ENCODE measurements around the gene CRISPLD2. TPM values are rescaled to one million over a fixed set of nuclear protein-coding genes. Genes with fewer than 3 reads are reported as not detected.

The CRISPLD2 gene
- total and polyA plus RNA-seq, 10 of the 15 experiments (the other 5 are each of a cell fraction or from before 2014, with no cell fraction given): 0.03 to 0.30 (median 0.08) TPM; not detected in 5

- H4K20me1 ChIP-seq (ENCODE audit: control insufficient read depth, insufficient read depth): no peaks in the 10 kb centered on the region
- H2AFZ ChIP-seq (ENCODE audit: control insufficient read depth, low read depth, low read length): no peak overlapping the region
- no peaks in the 10 kb centered on the region for H3K36me3 ChIP-seq (ENCODE audit: control insufficient read depth in 2 of 2, insufficient read depth in 2 of 2, low read length in 1 of 2)
- H3K79me2 ChIP-seq (ENCODE audit: control insufficient read depth, insufficient read depth, low read length): no peaks in the 10 kb centered on the region
- TF ChIP-seq SREBF2 (IDR thresholded peaks at IDR 0.05; ENCODE audit: low read length) (no peak), RAD51 (IDR thresholded peaks at IDR 0.05) (no peak), ZBED1 (IDR thresholded peaks at IDR 0.05; ENCODE audit: borderline replicate concordance) (no peak), EED (IDR thresholded peaks at IDR 0.05; ENCODE audit: low read depth) (no peak), ZBTB40 (IDR thresholded peaks at IDR 0.05; ENCODE audit: borderline replicate concordance) (no peak), SKIL (IDR thresholded peaks at IDR 0.05; ENCODE audit: low read depth, poor library complexity, severe bottlenecking) (no peak)
- DNase-seq (ENCODE audit: low read depth, low spot score): no peak
- ChIA-PET RAD21 (ENCODE audit: unreplicated experiment) (interaction anchor here (0.8 to 1.5 kb wide), 4 partner anchors 8 to 27 kb away, joined by 3 to 8 read pairs (median 3); no protein-coding TSS in a partner anchor), SMC1A (ENCODE audit: uncharacterized antibody, unreplicated experiment) (interaction anchor here (0.9 to 3.4 kb wide), 4 partner anchors 11 to 85 kb away, joined by 3 to 19 read pairs (median 5); no protein-coding TSS in a partner anchor), POLR2A (interaction anchor here (0.6 to 0.8 kb wide), 2 partner anchors 21 to 129 kb away, joined by 3 to 4 read pairs; no protein-coding TSS in a partner anchor), CTCF (interaction anchor here (0.6 to 1.3 kb wide), 7 partner anchors 10 to 379 kb away, joined by 3 to 5 read pairs (median 3); no protein-coding TSS in a partner anchor)
- in situ Hi-C loops (cut with MboI) (no loop called here), intact Hi-C loops (cut with micrococcal nuclease; ENCODE audit: unreplicated experiment) (no loop called here)
- H3K27me3 ChIP-seq (replicated peaks in 1 of 2; ENCODE audit: control insufficient read depth in 2 of 2, insufficient read depth in 2 of 2, low read length in 1 of 2): peaks cover 0 to 2% of the 10 kb centered on the region in 2 experiments; a peak in 3 of 4 replicates
- no peaks in the 10 kb centered on the region for H3K4me1 ChIP-seq (ENCODE audit: control insufficient read depth, insufficient read depth, low read length)
- no peak overlapping the region for H3K4me2 ChIP-seq (ENCODE audit: control insufficient read depth, insufficient read depth)
- no peak for ATAC-seq
- no peaks in the 10 kb centered on the region for H3K9me3 ChIP-seq (replicated peaks; ENCODE audit: control insufficient read depth, insufficient read depth, low read length)
- H3K4me3 ChIP-seq: no peak overlapping the region
- no peak overlapping the region for H3K9ac ChIP-seq (ENCODE audit: control insufficient read depth, insufficient read depth, low read length)
- 20% methylated on average over 9 of the region's 9 CpGs for whole genome bisulfite sequencing (ENCODE audit: insufficient coverage, insufficient replicate concordance, low lambda C conversion rate, missing lambda C conversion rate)
- no peak overlapping the region for H3K27ac ChIP-seq (ENCODE audit: control insufficient read depth, insufficient read depth)
- BruUV-seq (replicated peaks): no TSS peak
- no peak for FAIRE-seq
Observed at GRCh38 chr16:84885342-84885910, 65.6 kb downstream of the CRISPLD2 start.

Data from GM12878 (cell line).